ENCODE data around the gene NEK6. TPM values are rescaled to one million over a fixed set of nuclear protein-coding genes. Genes with fewer than 3 reads are reported as not detected.

Gene NEK6
- polyA plus RNA-seq, 2 of the 4 experiments (the other 2 are of a cell fraction): 26.1 to 33.7 TPM

DNA sequence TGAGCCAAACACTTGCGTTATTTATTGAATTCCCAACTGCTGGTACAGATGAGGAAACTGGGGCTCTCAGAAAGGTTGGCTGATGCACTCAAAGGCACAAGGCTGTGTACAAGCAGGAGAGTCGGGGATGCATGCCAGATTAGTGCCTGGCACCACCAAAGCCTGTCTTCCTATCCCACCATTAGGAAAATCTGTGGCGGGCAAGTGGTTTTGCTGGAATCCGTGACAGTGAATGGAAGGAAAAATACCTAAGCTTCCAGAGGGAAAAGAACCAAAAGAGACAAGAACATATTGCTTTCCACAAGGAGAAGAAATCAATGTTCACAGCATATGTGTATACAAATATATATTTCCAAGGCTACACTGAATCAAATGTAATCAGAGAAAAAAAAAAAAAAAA is 106.4 kb downstream of the NEK6 start:
- ATAC-seq: no peak
- Histone ChIP-seq H3K27ac (no peak overlapping the region), H3K4me3 (no peak overlapping the region), H3K4me1 (0 out of 3 replicates have a peak, but pooled peaks cover 3% of the 10 kb centered on the region), H3K4me2 (no peak overlapping the region), H3K9me3 (no peaks in the 10 kb centered on the region)
- WGBS (ENCODE audit: missing lambda C conversion rate): 93% methylated on average over 4 of the region's 4 CpGs
- ChIA-PET POLR2A (no interaction called here), CTCF (no interaction called here)
- FAIRE-seq: no peak
- no peak for DNase-seq (ENCODE audit: low read depth in 1 of 2, low spot score in 1 of 2)
- TF ChIP-seq CHD2 (IDR thresholded peaks at IDR 0.05; ENCODE audit: low read length, partially characterized antibody) (no peak), FOXS1 (CRISPR knock-in tag; IDR thresholded peaks at IDR 0.05) (no peak), BCL3 (IDR thresholded peaks at IDR 0.05) (no peak)

DNA sequence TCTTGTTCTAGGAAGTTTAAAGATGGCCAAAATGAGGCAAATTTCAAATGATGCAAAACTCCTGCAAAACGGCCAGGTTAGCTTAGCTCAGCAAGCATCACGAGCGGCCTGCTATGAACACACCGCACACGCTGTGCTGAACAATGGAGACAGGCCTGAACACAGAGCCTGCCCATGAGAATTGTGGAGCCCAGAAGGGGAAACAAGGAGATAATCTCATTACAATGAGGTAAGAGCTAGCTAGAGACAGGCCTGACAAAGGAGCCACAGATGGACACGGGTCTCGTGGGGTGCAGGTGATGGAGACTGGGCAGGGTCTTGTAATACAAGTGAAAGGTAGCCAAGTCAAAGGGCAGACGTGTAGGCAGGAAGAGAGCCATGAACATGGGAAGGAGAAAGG is 107.3 kb downstream of the NEK6 start:
- 80% methylated on average over 8 of the region's 8 CpGs for WGBS (ENCODE audit: missing lambda C conversion rate)
- H3K4me2 ChIP-seq: no peak overlapping the region
- H3K27ac ChIP-seq: no peak overlapping the region
- no peak overlapping the region for H3K4me3 ChIP-seq
- H3K9me3 ChIP-seq: no peaks in the 10 kb centered on the region
- POLR2A ChIA-PET: no interaction called here
- no peak for ATAC-seq
- CTCF ChIA-PET: interaction anchor here (1.1 to 1.6 kb wide), 2 partner anchors 10 to 14 kb away, joined by 3 to 4 read pairs; no protein-coding TSS in a partner anchor
- no peak for DNase-seq (ENCODE audit: low read depth in 1 of 2, low spot score in 1 of 2)
- 0 out of 3 replicates have a peak, but pooled peaks cover 3% of the 10 kb centered on the region for H3K4me1 ChIP-seq
- FAIRE-seq: no peak
- no peak for TF ChIP-seq HOXB13 (CRISPR knock-in tag; IDR thresholded peaks at IDR 0.05; ENCODE audit: low read depth)
- no peak for TF ChIP-seq FOXS1 (CRISPR knock-in tag; IDR thresholded peaks at IDR 0.05)
- TF ChIP-seq, protein P1, sequence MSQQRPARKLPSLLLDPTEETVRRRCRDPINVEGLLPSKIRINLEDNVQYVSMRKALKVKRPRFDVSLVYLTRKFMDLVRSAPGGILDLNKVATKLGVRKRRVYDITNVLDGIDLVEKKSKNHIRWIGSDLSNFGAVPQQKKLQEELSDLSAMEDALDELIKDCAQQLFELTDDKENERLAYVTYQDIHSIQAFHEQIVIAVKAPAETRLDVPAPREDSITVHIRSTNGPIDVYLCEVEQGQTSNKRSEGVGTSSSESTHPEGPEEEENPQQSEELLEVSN (IDR thresholded peaks at IDR 0.05; ENCODE audit: borderline replicate concordance, low read depth): no peak
- no peak for TF ChIP-seq PHF8 (IDR thresholded peaks at IDR 0.05; ENCODE audit: borderline replicate concordance, low read depth)
- TF ChIP-seq HDAC2 (IDR thresholded peaks at IDR 0.05): no peak
- TF ChIP-seq HOXA7 (CRISPR knock-in tag; IDR thresholded peaks at IDR 0.05): no peak
- no peak for TF ChIP-seq BHLHE40 (IDR thresholded peaks at IDR 0.05; ENCODE audit: low read depth, low read length)
- TF ChIP-seq HMGXB4 (CRISPR knock-in tag; IDR thresholded peaks at IDR 0.05; ENCODE audit: borderline replicate concordance): no peak
- TF ChIP-seq JUNB (IDR thresholded peaks at IDR 0.05): no peak

- TF ChIP-seq EHF (CRISPR knock-in tag; IDR thresholded peaks at IDR 0.05): no peak
- TF ChIP-seq HOXA7 (CRISPR knock-in tag; IDR thresholded peaks at IDR 0.05): no peak
- no peak for TF ChIP-seq CHD4 (IDR thresholded peaks at IDR 0.05; ENCODE audit: borderline replicate concordance)
- no peak for TF ChIP-seq HOXB5 (CRISPR knock-in tag; IDR thresholded peaks at IDR 0.05)
- TF ChIP-seq ZFP36 (IDR thresholded peaks at IDR 0.05; ENCODE audit: borderline replicate concordance, partially characterized antibody): no peak
- TF ChIP-seq USF2 (IDR thresholded peaks at IDR 0.05): no peak
- no peak for TF ChIP-seq HES2 (IDR thresholded peaks at IDR 0.05)
- no peak for TF ChIP-seq TFCP2L1 (CRISPR knock-in tag; IDR thresholded peaks at IDR 0.05)
- TF ChIP-seq MAFK (IDR thresholded peaks at IDR 0.05; ENCODE audit: partially characterized antibody): no peak
- no peak for TF ChIP-seq CEBPB (IDR thresholded peaks at IDR 0.05)
- TF ChIP-seq ZNF302 (CRISPR knock-in tag; IDR thresholded peaks at IDR 0.05): no peak
- TF ChIP-seq FOXS1 (CRISPR knock-in tag; IDR thresholded peaks at IDR 0.05): no peak
- TF ChIP-seq NFE2L2 (conservative IDR thresholded peaks at IDR 0.05; ENCODE audit: low read length): no peak
- TF ChIP-seq RARB (CRISPR knock-in tag; IDR thresholded peaks at IDR 0.05): no peak
- CTCF ChIA-PET: interaction anchor here (1.3 to 1.6 kb wide), 2 partner anchors 8 to 46 kb away, joined by 3 to 4 read pairs; no protein-coding TSS in a partner anchor
- Histone ChIP-seq H3K4me2 (no peak overlapping the region), H3K4me1 (peaks cover 8% of the 10 kb centered on the region; the same call in 2 of the 3 replicates), H3K27ac (no peak overlapping the region), H3K4me3 (no peak overlapping the region), H3K9me3 (no peaks in the 10 kb centered on the region)
- DNase-seq (ENCODE audit: low read depth in 1 of 2, low spot score in 1 of 2): no peak
- no peak for FAIRE-seq
- WGBS (ENCODE audit: missing lambda C conversion rate): 90% methylated on average over 10 of the region's 10 CpGs
- 0 out of 6 replicates have a peak, but pooled peaks of 1 of the 2 experiments have one; percentile 27 for ATAC-seq
- POLR2A ChIA-PET: no interaction called here
These were observed 108.9 kb downstream of the NEK6 start for GRCh38 chr9:124366476-124367220.
